HepG2 (cell line): ENCODE data around the gene MND1. TPM values are rescaled to one million over a fixed set of nuclear protein-coding genes. Genes with fewer than 3 reads are reported as not detected.

Experiments
- FOSL2 ChIP-seq: sonication (generic); formaldehyde crosslinking; IDR thresholded peaks from 2 replicates; pipeline ENCODE4 v1.4.0; 2020; ENCODE audit warnings: missing genetic modification reagents
- HNF4G ChIP-seq, 2 experiments: sonication (generic) in 1 of 2; formaldehyde crosslinking in 1 of 2; IDR thresholded peaks; 2 replicates each; pipeline versions ENCODE4 v1.4.0 to v1.6.1; 2011 to 2020; ENCODE audit warnings: borderline replicate concordance in 2 of 2, low read depth in 2 of 2, mild to moderate bottlenecking in 2 of 2, low read length in 1 of 2, missing genetic modification reagents in 1 of 2, moderate library complexity in 1 of 2
- JUNB ChIP-seq: sonication (generic); formaldehyde crosslinking; IDR thresholded peaks from 2 replicates; pipeline ENCODE4 v1.8.0; 2022; ENCODE audit warnings: missing genetic modification reagents, mild to moderate bottlenecking, borderline replicate concordance
- polyA plus RNA-seq, 8 experiments: library from polyadenylated mRNA; depleted of rRNA in 3 of 8; stranded (reverse) in 7 of 8; unstranded in 1 of 8; fragments of >200 nt; fragmentation: Illumina TruSeq in 4 of 8; extraction: Trizol in 4 of 8; gene quantifications; 2 replicates each; pipeline versions ENCODE4 v1.2.1 to v1.2.3, GENCODE V29; 2011 to 2016; ENCODE audit warnings: low read depth in 4 of 8, missing spikeins in 1 of 8, mixed read lengths in 1 of 8; ENCODE audit not compliant: insufficient read depth in 1 of 8
- total RNA-seq, 5 experiments: library from RNA; depleted of rRNA; stranded (reverse); fragments of >200 nt; fragmentation: Illumina TruSeq; extraction: Trizol; gene quantifications; 2 replicates each; pipeline ENCODE4 v1.2.3, GENCODE V29; 2016; ENCODE audit warnings: low read depth in 1 of 5
- TF ChIP-seq, protein P1 (sequence below): sonication (generic); formaldehyde crosslinking; IDR thresholded peaks from 2 replicates; pipeline ENCODE4 v1.8.0; 2022; ENCODE audit warnings: mild to moderate bottlenecking, missing genetic modification reagents, borderline replicate concordance
- TF ChIP-seq, protein P2 (sequence below), 2 experiments: sonication (generic) in 1 of 2; formaldehyde crosslinking in 1 of 2; IDR thresholded peaks; 2 replicates each; pipeline versions ENCODE4 v1.6.1 to v1.9.0; 2014 to 2022; ENCODE audit warnings: antibody characterized with exemption in 1 of 2, borderline replicate concordance in 1 of 2, inconsistent platforms in 1 of 2, low read depth in 1 of 2, missing genetic modification reagents in 1 of 2

MND1 gene
- total and polyA plus RNA-seq, 2 of the 13 experiments (the other 11 are each of a cell fraction or from before 2014, with no cell fraction given) = 4.8 to 30.7 TPM

DNA sequence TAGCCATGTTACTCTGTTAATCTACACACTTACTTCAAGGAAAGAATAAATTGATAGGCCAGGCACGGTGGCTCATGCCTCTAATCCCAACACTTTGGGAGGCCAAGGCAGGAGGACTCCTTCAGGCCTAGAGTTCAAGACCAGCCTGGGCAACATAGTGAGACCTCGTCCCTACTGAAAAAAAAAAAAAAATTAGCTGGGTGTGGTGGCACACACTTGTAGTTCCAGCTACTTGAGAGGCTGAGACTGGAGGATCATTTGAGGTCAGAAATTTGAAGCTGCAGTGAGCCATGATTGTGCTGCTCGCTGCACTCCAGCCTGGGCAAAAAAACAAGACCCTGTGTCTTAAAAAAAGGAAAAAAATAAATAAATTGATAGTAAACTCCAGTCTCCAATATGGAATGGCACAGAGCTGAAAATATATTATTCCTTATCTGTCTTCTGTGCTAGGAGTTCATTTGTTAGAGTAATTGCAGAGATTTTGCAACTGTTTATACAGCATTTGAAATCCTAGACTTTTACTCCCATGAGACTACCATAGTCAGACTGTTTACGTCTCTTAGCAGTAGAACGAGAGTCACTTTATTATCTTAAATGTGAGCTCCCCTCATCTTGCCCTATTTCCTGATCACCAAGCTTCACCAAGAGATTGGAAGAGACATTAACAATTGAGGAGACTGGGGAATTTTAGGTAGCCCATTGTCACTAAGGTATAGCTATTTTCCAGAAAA, 102.9 kb downstream of the MND1 start (continued):
- TF ChIP-seq JUNB (CRISPR knock-in tag) (no peak), FOSL2 (CRISPR knock-in tag) (no peak), HNF4G (IDR thresholded peaks at IDR 0.05; ENCODE audit: borderline replicate concordance, low read depth, low read length) (no peak), HNF4G (CRISPR knock-in tag; IDR thresholded peaks at IDR 0.05; ENCODE audit: borderline replicate concordance, low read depth) (no peak)
- TF ChIP-seq, protein P1, sequence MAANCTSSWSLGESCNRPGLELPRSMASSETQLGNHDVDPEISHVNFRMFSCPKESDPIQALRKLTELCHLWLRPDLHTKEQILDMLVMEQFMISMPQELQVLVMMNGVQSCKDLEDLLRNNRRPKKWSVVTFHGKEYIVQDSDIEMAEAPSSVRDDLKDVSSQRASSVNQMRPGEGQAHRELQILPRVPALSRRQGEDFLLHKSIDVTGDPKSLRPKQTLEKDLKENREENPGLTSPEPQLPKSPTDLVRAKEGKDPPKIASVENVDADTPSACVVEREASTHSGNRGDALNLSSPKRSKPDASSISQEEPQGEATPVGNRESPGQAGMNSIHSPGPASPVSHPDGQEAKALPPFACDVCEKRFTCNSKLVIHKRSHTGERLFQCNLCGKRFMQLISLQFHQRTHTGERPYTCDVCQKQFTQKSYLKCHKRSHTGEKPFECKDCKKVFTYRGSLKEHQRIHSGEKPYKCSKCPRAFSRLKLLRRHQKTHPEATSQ (CRISPR knock-in tag) = no peak
- TF ChIP-seq, protein P2, sequence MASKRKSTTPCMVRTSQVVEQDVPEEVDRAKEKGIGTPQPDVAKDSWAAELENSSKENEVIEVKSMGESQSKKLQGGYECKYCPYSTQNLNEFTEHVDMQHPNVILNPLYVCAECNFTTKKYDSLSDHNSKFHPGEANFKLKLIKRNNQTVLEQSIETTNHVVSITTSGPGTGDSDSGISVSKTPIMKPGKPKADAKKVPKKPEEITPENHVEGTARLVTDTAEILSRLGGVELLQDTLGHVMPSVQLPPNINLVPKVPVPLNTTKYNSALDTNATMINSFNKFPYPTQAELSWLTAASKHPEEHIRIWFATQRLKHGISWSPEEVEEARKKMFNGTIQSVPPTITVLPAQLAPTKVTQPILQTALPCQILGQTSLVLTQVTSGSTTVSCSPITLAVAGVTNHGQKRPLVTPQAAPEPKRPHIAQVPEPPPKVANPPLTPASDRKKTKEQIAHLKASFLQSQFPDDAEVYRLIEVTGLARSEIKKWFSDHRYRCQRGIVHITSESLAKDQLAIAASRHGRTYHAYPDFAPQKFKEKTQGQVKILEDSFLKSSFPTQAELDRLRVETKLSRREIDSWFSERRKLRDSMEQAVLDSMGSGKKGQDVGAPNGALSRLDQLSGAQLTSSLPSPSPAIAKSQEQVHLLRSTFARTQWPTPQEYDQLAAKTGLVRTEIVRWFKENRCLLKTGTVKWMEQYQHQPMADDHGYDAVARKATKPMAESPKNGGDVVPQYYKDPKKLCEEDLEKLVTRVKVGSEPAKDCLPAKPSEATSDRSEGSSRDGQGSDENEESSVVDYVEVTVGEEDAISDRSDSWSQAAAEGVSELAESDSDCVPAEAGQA (IDR thresholded peaks at IDR 0.05; ENCODE audit: low read depth) = no peak
- TF ChIP-seq, protein P2 (CRISPR knock-in tag; IDR thresholded peaks at IDR 0.05; ENCODE audit: borderline replicate concordance) = no peak
